WTC11 (cell line): ENCODE data around the gene HECW1. TPM values are rescaled to one million over a fixed set of nuclear protein-coding genes. Genes with fewer than 3 reads are reported as not detected.

Source experiments
- ATAC-seq: fragments of 200-7000 bp; cut with Tn5 transposase; 2 replicates; pipeline ENCODE4 v1.10.0; 2021; ENCODE audit warnings: mild to moderate bottlenecking, moderate library complexity
- CTCF ChIA-PET: fragments of 300-600 bp; sonication (Branson Sonifier 250); formaldehyde crosslinking; loops from one replicate; lab custom pipeline; 2021; ENCODE audit warnings: antibody characterized with exemption; lab: Charles Lee
- POLR2A ChIA-PET: fragments of 350-600 bp; sonication (Branson Sonifier 250); formaldehyde crosslinking; loops from one replicate; lab custom pipeline; 2021; ENCODE audit warnings: antibody characterized with exemption; lab: Charles Lee
- DNase-seq: peaks from one replicate; pipeline ENCODE4 v3.0.0; 2021; ENCODE audit warnings: low spot score
- H3K27ac Mint-ChIP-seq: 2 replicates; pipeline ENCODE4 v1.8.0; 2021; ENCODE audit warnings: mixed read lengths
- H3K27me3 Mint-ChIP-seq: 2 replicates; pipeline ENCODE4 v1.8.0; 2021; ENCODE audit warnings: low read depth, mild to moderate bottlenecking, moderate library complexity, mixed read lengths
- H3K36me3 Mint-ChIP-seq: 2 replicates; pipeline ENCODE4 v1.8.0; 2021; ENCODE audit warnings: mixed read lengths
- H3K4me1 Mint-ChIP-seq: 2 replicates; pipeline ENCODE4 v1.8.0; 2022; ENCODE audit warnings: mixed read lengths
- H3K4me3 Mint-ChIP-seq: 2 replicates; pipeline ENCODE4 v1.8.0; 2021; ENCODE audit warnings: mild to moderate bottlenecking, moderate library complexity, mixed read lengths
- H3K9me3 Mint-ChIP-seq: 2 replicates; pipeline ENCODE4 v1.8.0; 2021; ENCODE audit warnings: mixed read lengths
- ARID4B ChIP-seq: sonication (generic); formaldehyde crosslinking; IDR thresholded peaks from 2 replicates; pipeline ENCODE4 v1.8.0; 2023; ENCODE audit warnings: missing genetic modification reagents, mild to moderate bottlenecking, borderline replicate concordance
- ATF1 ChIP-seq: sonication (generic); formaldehyde crosslinking; IDR thresholded peaks from 2 replicates; pipeline ENCODE4 v1.8.1; 2023; ENCODE audit warnings: mild to moderate bottlenecking, moderate library complexity, missing genetic modification reagents
- E2F4 ChIP-seq: sonication (generic); formaldehyde crosslinking; IDR thresholded peaks from 2 replicates; pipeline ENCODE4 v1.8.1; 2022; ENCODE audit warnings: low read depth, mild to moderate bottlenecking, moderate library complexity, missing genetic modification reagents, borderline replicate concordance
- IRF1 ChIP-seq: sonication (generic); formaldehyde crosslinking; IDR thresholded peaks from 2 replicates; pipeline ENCODE4 v1.8.0; 2023; ENCODE audit warnings: missing genetic modification reagents
- IRF2 ChIP-seq: sonication (generic); formaldehyde crosslinking; IDR thresholded peaks from 2 replicates; pipeline ENCODE4 v1.8.0; 2022; ENCODE audit warnings: low read depth, missing genetic modification reagents, borderline replicate concordance
- MXD4 ChIP-seq: fragments of 250-450 bp; sonication (Bioruptor Pico); IDR thresholded peaks from 2 replicates; pipeline ENCODE4 v1.8.0; 2021; ENCODE audit warnings: mild to moderate bottlenecking, moderate library complexity, borderline replicate concordance
- NFYB ChIP-seq: sonication (generic); formaldehyde crosslinking; conservative IDR thresholded peaks from 2 replicates; pipeline ENCODE4 v1.8.0; 2022; ENCODE audit warnings: low read depth, missing genetic modification reagents
- RORB ChIP-seq: fragments of 250-450 bp; sonication (Bioruptor Pico); IDR thresholded peaks from 2 replicates; pipeline ENCODE4 v1.9.0; 2021; ENCODE audit warnings: mild to moderate bottlenecking
- SMAD4 ChIP-seq: sonication (generic); formaldehyde crosslinking; IDR thresholded peaks from 2 replicates; pipeline ENCODE4 v1.8.0; 2022; ENCODE audit warnings: mild to moderate bottlenecking, missing genetic modification reagents
- SOX15 ChIP-seq: fragments of 250-450 bp; sonication (Bioruptor Pico); IDR thresholded peaks from 2 replicates; pipeline ENCODE4 v1.9.0; 2021; ENCODE audit warnings: mild to moderate bottlenecking
- USF1 ChIP-seq: sonication (generic); formaldehyde crosslinking; IDR thresholded peaks from 2 replicates; pipeline ENCODE4 v1.8.0; 2022; ENCODE audit warnings: mild to moderate bottlenecking, missing genetic modification reagents
- ZNF138 ChIP-seq: sonication (generic); formaldehyde crosslinking; conservative IDR thresholded peaks from 2 replicates; pipeline ENCODE4 v1.8.1; 2022; ENCODE audit warnings: mild to moderate bottlenecking, moderate library complexity, missing genetic modification reagents
- ZNF232 ChIP-seq: sonication (generic); formaldehyde crosslinking; IDR thresholded peaks from 2 replicates; pipeline ENCODE4 v1.8.0; 2022; ENCODE audit warnings: mild to moderate bottlenecking, missing genetic modification reagents
- ZNF317 ChIP-seq: sonication (generic); formaldehyde crosslinking; IDR thresholded peaks from 2 replicates; pipeline ENCODE4 v1.8.1; 2023; ENCODE audit warnings: low read depth, mild to moderate bottlenecking, moderate library complexity, missing genetic modification reagents, borderline replicate concordance
- ZNF396 ChIP-seq: fragments of 250-450 bp; sonication (Bioruptor Pico); IDR thresholded peaks from 2 replicates; pipeline ENCODE4 v1.8.0; 2021; ENCODE audit warnings: mild to moderate bottlenecking, moderate library complexity, borderline replicate concordance
- ZNF671 ChIP-seq: fragments of 250-450 bp; sonication (Bioruptor Pico); IDR thresholded peaks from 2 replicates; pipeline ENCODE4 v1.8.0; 2021; ENCODE audit warnings: mild to moderate bottlenecking
- total RNA-seq: library from RNA; stranded (reverse); gene quantifications from 3 replicates; pipeline ENCODE4 v1.2.3, GENCODE V29; 2021
- TF ChIP-seq, protein P1 (sequence below): sonication (generic); formaldehyde crosslinking; IDR thresholded peaks from 2 replicates; pipeline ENCODE4 v1.8.0; 2022; ENCODE audit warnings: mild to moderate bottlenecking, missing genetic modification reagents
- TF ChIP-seq, protein P2 (sequence below): sonication (generic); formaldehyde crosslinking; IDR thresholded peaks from 2 replicates; pipeline ENCODE4 v1.8.1; 2022; ENCODE audit warnings: mild to moderate bottlenecking, missing genetic modification reagents, moderate library complexity, borderline replicate concordance

HECW1 gene
- total RNA-seq, 1 experiment from 2014 or later: 6.1 TPM

- Mint-ChIP-seq H3K4me3 (no peak overlapping the region), H3K9me3 (no peaks in the 10 kb centered on the region), H3K27ac (no peak overlapping the region), H3K36me3 (peaks cover 3% of the 10 kb centered on the region), H3K4me1 (peaks cover 11% of the 10 kb centered on the region), H3K27me3 (no peaks in the 10 kb centered on the region)
- ATAC-seq: no peak
- ChIA-PET CTCF (interaction anchor here (0.7 to 1.6 kb wide), 3 partner anchors 10 to 73 kb away, joined by 3 to 7 read pairs (median 5); partner anchors contain the start of gene STK17A), POLR2A (interaction anchor here (0.7 to 0.9 kb wide), 2 partner anchors 10 to 14 kb away, joined by 3 to 5 read pairs; partner anchors contain the start of gene STK17A)
- TF ChIP-seq MXD4 (CRISPR knock-in tag) (no peak), ZNF317 (CRISPR knock-in tag) (no peak)
- DNase-seq: no peak
These were observed 479.9 kb downstream of the HECW1 start for GRCh38 chr7:43592326-43592725.

GRCh38 chr7:43593010-43593409, 480.6 kb downstream of the HECW1 start:
- no peak for TF ChIP-seq IRF2
- TF ChIP-seq SMAD4 (CRISPR knock-in tag): no peak
- no peak for TF ChIP-seq ZNF671 (CRISPR knock-in tag)
- TF ChIP-seq ATF1 (CRISPR knock-in tag): no peak
- TF ChIP-seq NFYB (CRISPR knock-in tag): no peak
- TF ChIP-seq, protein P1, sequence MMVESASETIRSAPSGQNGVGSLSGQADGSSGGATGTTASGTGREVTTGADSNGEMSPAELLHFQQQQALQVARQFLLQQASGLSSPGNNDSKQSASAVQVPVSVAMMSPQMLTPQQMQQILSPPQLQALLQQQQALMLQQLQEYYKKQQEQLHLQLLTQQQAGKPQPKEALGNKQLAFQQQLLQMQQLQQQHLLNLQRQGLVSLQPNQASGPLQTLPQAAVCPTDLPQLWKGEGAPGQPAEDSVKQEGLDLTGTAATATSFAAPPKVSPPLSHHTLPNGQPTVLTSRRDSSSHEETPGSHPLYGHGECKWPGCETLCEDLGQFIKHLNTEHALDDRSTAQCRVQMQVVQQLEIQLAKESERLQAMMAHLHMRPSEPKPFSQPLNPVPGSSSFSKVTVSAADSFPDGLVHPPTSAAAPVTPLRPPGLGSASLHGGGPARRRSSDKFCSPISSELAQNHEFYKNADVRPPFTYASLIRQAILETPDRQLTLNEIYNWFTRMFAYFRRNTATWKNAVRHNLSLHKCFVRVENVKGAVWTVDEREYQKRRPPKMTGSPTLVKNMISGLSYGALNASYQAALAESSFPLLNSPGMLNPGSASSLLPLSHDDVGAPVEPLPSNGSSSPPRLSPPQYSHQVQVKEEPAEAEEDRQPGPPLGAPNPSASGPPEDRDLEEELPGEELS (CRISPR knock-in tag): no peak
- no peak for TF ChIP-seq ARID4B (CRISPR knock-in tag)
- no peak for TF ChIP-seq ZNF138 (CRISPR knock-in tag)
- TF ChIP-seq ZNF396: no peak
- TF ChIP-seq IRF1 (CRISPR knock-in tag): no peak
- TF ChIP-seq ZNF232 (CRISPR knock-in tag): no peak
- TF ChIP-seq, protein P2, sequence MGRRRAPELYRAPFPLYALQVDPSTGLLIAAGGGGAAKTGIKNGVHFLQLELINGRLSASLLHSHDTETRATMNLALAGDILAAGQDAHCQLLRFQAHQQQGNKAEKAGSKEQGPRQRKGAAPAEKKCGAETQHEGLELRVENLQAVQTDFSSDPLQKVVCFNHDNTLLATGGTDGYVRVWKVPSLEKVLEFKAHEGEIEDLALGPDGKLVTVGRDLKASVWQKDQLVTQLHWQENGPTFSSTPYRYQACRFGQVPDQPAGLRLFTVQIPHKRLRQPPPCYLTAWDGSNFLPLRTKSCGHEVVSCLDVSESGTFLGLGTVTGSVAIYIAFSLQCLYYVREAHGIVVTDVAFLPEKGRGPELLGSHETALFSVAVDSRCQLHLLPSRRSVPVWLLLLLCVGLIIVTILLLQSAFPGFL: no peak
- no peak for TF ChIP-seq RORB (CRISPR knock-in tag)
- no peak for TF ChIP-seq SOX15 (CRISPR knock-in tag)
- no peak for TF ChIP-seq USF1
- TF ChIP-seq E2F4 (CRISPR knock-in tag): no peak
- TF ChIP-seq, all 79 proteins: peak for 0
- POLR2A ChIA-PET: no interaction called here
- Mint-ChIP-seq H3K27me3 (no peaks in the 10 kb centered on the region), H3K4me3 (no peak overlapping the region), H3K9me3 (no peaks in the 10 kb centered on the region), H3K27ac (no peak overlapping the region), H3K4me1 (peaks cover 11% of the 10 kb centered on the region), H3K36me3 (peaks cover 3% of the 10 kb centered on the region)
- ATAC-seq: no peak
- CTCF ChIA-PET: interaction anchor here (0.7 to 0.8 kb wide), 2 partner anchors 10 to 73 kb away, joined by 3 to 5 read pairs; partner anchors contain the start of gene STK17A
- DNase-seq: no peak
